Esophagus (tissue), 2 donors: ENCODE measurements around the gene MTOR. TPM values are rescaled to one million over a fixed set of nuclear protein-coding genes. Genes with fewer than 3 reads are reported as not detected.
"Not testable (repeated sequence)": the region's sequence is repeated elsewhere in the genome, so short reads cannot be mapped to it uniquely, and the experiment has no call there.

Source experiments
- H3K27ac ChIP-seq, 2 donors: one replicate each; pipeline ENCODE4 v1.5.1; 2013; ENCODE audit warnings: low read depth in 2 of 2, mild to moderate bottlenecking in 2 of 2, inconsistent platforms in 1 of 2, low read length in 1 of 2, moderate library complexity in 1 of 2
- H3K27me3 ChIP-seq, 2 donors: one replicate each; pipeline ENCODE4 v1.6.1; 2013; ENCODE audit warnings: low read length in 2 of 2, control low read depth in 1 of 2, mild to moderate bottlenecking in 1 of 2; ENCODE audit not compliant: insufficient read depth in 2 of 2, control insufficient read depth in 1 of 2
- H3K36me3 ChIP-seq, 2 donors: one replicate each; pipeline ENCODE4 v1.6.1; 2013; ENCODE audit warnings: low read length in 1 of 2; ENCODE audit not compliant: control insufficient read depth in 2 of 2, insufficient read depth in 2 of 2
- H3K4me1 ChIP-seq, 2 donors: one replicate each; pipeline ENCODE4 v1.6.1; 2013; ENCODE audit warnings: low read length in 1 of 2; ENCODE audit not compliant: control insufficient read depth in 2 of 2, insufficient read depth in 2 of 2
- H3K4me3 ChIP-seq, 2 donors: one replicate each; pipeline ENCODE4 v1.5.1; 2013; ENCODE audit warnings: low read length in 2 of 2, mild to moderate bottlenecking in 2 of 2, low read depth in 1 of 2, moderate library complexity in 1 of 2
- H3K9me3 ChIP-seq, 2 donors: one replicate each; pipeline ENCODE4 v1.6.1; 2013; ENCODE audit warnings: mild to moderate bottlenecking in 2 of 2, low read depth in 1 of 2, low read length in 1 of 2, moderate library complexity in 1 of 2; ENCODE audit not compliant: control insufficient read depth in 2 of 2, insufficient read depth in 1 of 2
- WGBS, 2 donors: extraction: QIAGEN DNeasy Blood & Tissue Kit; methylation state at CpG; one replicate each; pipeline ENCODE4 v1.1.7; 2013; 5-methylcytosine and 5-hydroxymethylcytosine counted together
- polyA plus RNA-seq, 2 donors: library from polyadenylated mRNA; stranded (reverse); fragments of 200-250 nt; gene quantifications; one replicate each; pipeline ENCODE4 v1.2.3, GENCODE V29; 2013
- donor health status: healthy with polysubstance abuse.
- donor health status: Bipolar disorder and iron deficiency.

MTOR gene
- polyA plus RNA-seq, 2 donors: 16.0 to 17.7 TPM

DNA sequence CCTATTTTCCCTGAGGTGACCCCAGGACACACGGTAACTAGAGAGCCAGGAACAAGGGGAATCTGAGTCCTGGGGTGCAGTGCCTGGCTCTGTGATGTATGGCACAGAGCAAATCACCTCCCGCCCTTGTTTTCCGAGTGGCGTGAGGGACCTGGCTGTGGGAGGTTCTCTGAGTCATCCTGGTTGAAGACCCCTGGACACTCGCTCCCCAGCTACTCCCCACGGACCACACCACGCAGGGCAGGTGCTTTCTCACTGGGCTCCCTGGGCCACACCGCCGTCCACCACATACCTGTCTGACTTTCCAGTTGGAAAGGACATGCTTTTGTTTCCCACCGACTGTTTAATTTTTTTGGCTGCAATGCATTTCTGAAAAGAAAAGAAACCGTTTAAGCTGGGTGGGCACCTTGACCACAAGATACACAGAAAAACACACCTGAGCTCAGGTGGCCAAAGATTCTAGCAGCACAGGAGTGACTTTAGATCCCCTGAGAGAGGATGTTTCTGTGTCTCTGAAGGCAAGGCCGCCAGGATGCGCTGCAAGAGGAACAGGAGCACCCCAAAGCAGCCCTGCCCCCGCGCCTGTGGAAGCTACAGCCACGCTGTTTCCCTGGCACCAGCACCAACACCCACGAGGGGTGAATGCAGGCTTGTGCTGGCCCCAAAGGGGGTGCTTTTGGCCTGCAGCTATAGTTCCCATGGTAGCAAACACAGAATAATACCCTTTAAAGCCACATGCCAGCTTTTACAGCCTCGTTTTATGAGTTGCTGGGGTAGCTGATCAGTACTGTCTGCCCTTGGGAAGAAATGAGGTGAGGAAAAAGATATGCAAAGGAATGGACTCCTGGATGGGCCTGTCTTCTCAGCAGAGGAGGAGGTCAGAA, 194.4 kb downstream of the MTOR start:
- WGBS, 2 donors: 70 to 82% methylated on average over 18 of the region's 18 CpGs
- Histone ChIP-seq H3K4me1 (no peaks in the 10 kb centered on the region), H3K27ac (no peak overlapping the region), H3K9me3 (no peaks in the 10 kb centered on the region), H3K27me3 (no peaks in the 10 kb centered on the region), H3K4me3 (no peak overlapping the region), H3K36me3 (peaks cover 30 to 42% of the 10 kb centered on the region in 2 donors)

DNA sequence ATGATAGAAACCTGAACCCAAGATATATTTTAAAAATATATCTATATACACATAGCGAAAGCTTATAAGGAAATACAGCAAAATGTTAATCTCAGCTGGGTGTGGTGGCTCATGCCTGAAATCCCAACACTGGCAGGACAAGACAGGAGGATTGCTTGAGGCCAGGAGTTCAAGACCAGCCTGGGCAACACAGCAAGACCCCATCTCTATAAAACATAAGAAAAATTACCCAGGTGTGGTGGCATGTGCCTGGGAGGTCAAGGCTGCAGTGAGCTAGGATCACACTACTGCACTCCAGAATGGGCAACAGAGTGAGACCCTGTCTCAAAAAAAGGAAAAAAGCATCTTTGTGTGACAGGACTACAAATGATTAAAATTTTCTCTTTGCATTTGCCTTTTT, 196.6 kb downstream of the MTOR start:
- Histone ChIP-seq H3K4me1 (peaks cover 0 to 3% of the 10 kb centered on the region in 2 donors), H3K27me3 (no peaks in the 10 kb centered on the region), H3K4me3 (no peak overlapping the region), H3K27ac (no peak overlapping the region), H3K36me3 (peaks cover 18 to 28% of the 10 kb centered on the region in 2 donors), H3K9me3 (no peaks in the 10 kb centered on the region)
- WGBS, 2 donors: 92 to 100% methylated on average over 1 of the region's 1 CpG

- no peak overlapping the region for H3K27ac ChIP-seq
- peaks cover 0 to 3% of the 10 kb centered on the region in 2 donors for H3K4me1 ChIP-seq
- H3K4me3 ChIP-seq: no peak overlapping the region
- no peaks in the 10 kb centered on the region for H3K9me3 ChIP-seq
- H3K27me3 ChIP-seq: no peaks in the 10 kb centered on the region
- WGBS, 2 donors: 98% methylated on average over 3 of the region's 3 CpGs
- peaks cover 16 to 23% of the 10 kb centered on the region in 2 donors for H3K36me3 ChIP-seq
Observed at GRCh38 chr1:11064942-11065341, 197.4 kb downstream of the MTOR start.

GRCh38 chr1:11063937-11064537, 198.3 kb downstream of the MTOR start:
- not testable (repeated sequence) for H3K4me1 ChIP-seq, H3K9me3 ChIP-seq, H3K27ac ChIP-seq, H3K27me3 ChIP-seq, H3K4me3 ChIP-seq
- H3K36me3 ChIP-seq: peaks cover 9 to 21% of the 10 kb centered on the region in 2 donors
- 86 to 88% methylated on average over 18 of the region's 18 CpGs for WGBS, 2 donors

GRCh38 chr1:11062965-11063401, 199.4 kb downstream of the MTOR start:
- WGBS, 2 donors: 57 to 60% methylated on average over 3 of the region's 3 CpGs
- Histone ChIP-seq H3K27me3 (no peaks in the 10 kb centered on the region), H3K9me3 (no peaks in the 10 kb centered on the region), H3K27ac (no peak overlapping the region), H3K4me1 (peaks cover 3 to 13% of the 10 kb centered on the region in 2 donors), H3K4me3 (no peak overlapping the region), H3K36me3 (peaks cover 6 to 11% of the 10 kb centered on the region in 2 donors)

DNA sequence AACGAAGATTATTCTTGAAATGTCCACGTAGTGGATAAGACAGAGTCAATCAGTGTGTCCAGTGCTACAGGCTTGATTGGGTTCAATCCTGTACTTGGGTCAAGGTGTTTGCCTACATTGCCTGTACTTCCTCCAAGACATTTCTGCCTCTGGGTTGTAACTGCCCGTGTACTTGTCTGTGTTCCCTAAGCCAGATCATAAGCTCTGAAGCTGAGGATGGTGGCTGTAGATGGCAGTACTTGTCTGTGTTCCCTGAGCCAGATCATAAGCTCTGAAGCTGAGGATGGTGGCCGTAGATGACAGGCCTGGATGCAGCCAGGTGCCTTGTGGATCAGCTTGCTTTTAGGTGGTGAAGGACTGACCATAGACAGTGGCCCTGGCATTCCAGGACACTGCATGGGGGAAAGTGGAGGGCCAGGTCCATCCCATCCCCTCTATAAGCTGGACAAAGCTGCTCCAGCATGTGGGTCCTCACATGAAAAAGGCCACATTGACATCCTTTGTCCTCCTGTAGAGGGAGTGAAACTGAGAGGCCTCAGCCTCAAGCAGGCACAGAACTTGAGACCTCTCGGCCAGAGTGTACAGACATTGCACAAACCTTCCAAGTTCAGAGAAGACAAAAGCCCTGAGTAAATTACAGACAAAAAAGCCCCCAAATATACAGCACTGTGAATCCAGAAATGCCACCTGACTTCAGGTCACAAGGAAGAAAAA, 200.5 kb downstream of the MTOR start:
- H3K27me3 ChIP-seq: no peaks in the 10 kb centered on the region
- H3K27ac ChIP-seq: no peak overlapping the region
- H3K36me3 ChIP-seq: peaks cover 2 to 7% of the 10 kb centered on the region in 2 donors
- 71 to 73% methylated on average over 5 of the region's 5 CpGs for WGBS, 2 donors
- H3K4me3 ChIP-seq: no peak overlapping the region
- no peaks in the 10 kb centered on the region for H3K9me3 ChIP-seq
- peaks cover 3 to 13% of the 10 kb centered on the region in 2 donors for H3K4me1 ChIP-seq

GRCh38 chr1:11059968-11060830, 202.2 kb downstream of the MTOR start, which contains the start of gene SRM:
Gene SRM (minus strand): TSS chr1:11060018. CDS start chr1:11059943, 75 bp downstream.
- no peaks in the 10 kb centered on the region for H3K9me3 ChIP-seq
- peak within 1 kb of the TSS; percentile 75 to 93 for H3K4me3 ChIP-seq
- H3K27ac ChIP-seq: peak within 1 kb of the TSS; percentile 66 to 77
- 0 to 1% methylated on average over 47 to 83 of the region's 83 CpGs for WGBS, 2 donors
- H3K27me3 ChIP-seq: no peaks in the 10 kb centered on the region
- peaks cover 9 to 12% of the 10 kb centered on the region in 2 donors for H3K36me3 ChIP-seq
- peaks cover 3 to 13% of the 10 kb centered on the region in 2 donors for H3K4me1 ChIP-seq

GRCh38 chr1:11059155-11059967, 203.0 kb downstream of the MTOR start:
- H3K27me3 ChIP-seq: no peaks in the 10 kb centered on the region
- 1 to 3% methylated on average over 54 to 72 of the region's 72 CpGs for WGBS, 2 donors

More at GRCh38 chr1:11059155-11059967, 203.0 kb downstream of the MTOR start:
- H3K36me3 ChIP-seq: peaks cover 12% of the 10 kb centered on the region in 2 donors
- no peak overlapping the region for H3K27ac ChIP-seq
- no peaks in the 10 kb centered on the region for H3K9me3 ChIP-seq
- H3K4me3 ChIP-seq: peak overlapping the region; percentile 75 to 90
- peaks cover 3 to 13% of the 10 kb centered on the region in 2 donors for H3K4me1 ChIP-seq
